GM19238 (cell line): ENCODE results near the gene FOXR1.
A peak's percentile ranks its signal among the peaks of the same experiment; 100 is the strongest.

Experiments
- DNase-seq: peaks from one replicate; pipeline ENCODE4 v3.0.0; 2011; ENCODE audit warnings: low spot score; ENCODE audit not compliant: insufficient read length

Gene FOXR1, protein sequence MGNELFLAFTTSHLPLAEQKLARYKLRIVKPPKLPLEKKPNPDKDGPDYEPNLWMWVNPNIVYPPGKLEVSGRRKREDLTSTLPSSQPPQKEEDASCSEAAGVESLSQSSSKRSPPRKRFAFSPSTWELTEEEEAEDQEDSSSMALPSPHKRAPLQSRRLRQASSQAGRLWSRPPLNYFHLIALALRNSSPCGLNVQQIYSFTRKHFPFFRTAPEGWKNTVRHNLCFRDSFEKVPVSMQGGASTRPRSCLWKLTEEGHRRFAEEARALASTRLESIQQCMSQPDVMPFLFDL

GRCh38 chr11:118971646-118972045, at the start of gene FOXR1:
Gene FOXR1 (plus strand): TSS chr11:118971761. CDS start chr11:118971932, 171 bp downstream.
- no peak for DNase-seq

- DNase-seq = no peak
These were observed 49.4 kb upstream of the FOXR1 start for GRCh38 chr11:118921929-118922744.

- no peak for DNase-seq
These were observed 48.6 kb upstream of the FOXR1 start for GRCh38 chr11:118922745-118923627.

DNA sequence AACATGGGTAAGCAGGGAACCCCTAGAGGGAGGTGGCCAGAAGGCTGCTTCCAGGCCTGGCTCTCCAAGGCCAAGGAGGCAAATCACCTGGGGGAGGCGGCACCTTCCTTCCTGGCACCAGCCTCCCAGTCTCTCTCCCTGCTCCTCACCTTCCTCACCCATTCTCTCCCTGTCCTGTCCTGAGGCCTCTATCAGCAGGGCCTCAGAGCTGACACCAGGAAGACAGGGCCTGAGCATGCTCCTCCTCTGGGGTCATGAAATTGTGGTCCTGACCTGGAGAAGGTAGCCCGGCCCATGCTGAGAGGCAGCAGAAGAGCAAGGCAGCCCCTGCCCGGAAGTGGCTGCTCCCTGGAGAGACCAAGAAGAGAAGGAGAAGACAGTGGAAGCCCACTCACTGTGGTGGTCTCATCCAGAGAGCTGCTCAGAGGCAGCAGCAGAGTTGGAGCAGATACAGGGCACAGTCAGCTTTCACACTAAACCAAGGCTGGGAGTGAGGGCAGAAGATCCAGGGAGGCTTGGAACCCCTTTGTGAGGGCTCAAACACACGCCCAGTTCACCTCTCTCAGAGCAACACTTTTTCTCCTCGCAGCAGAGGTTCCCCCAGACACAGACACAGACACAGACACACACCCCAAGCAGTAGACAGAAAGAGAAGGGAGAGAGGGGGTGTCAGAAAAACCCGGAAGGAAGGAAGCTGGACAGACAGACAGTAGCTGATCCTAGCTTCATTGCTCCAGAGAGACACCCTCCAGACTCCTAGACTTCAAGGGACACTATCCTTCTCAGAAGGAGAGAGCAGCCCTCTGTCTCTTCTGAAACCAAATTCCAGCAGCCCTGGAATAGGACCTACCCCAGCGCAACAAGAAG, 47.6 kb upstream of the FOXR1 start:
- no peak for DNase-seq

DNA sequence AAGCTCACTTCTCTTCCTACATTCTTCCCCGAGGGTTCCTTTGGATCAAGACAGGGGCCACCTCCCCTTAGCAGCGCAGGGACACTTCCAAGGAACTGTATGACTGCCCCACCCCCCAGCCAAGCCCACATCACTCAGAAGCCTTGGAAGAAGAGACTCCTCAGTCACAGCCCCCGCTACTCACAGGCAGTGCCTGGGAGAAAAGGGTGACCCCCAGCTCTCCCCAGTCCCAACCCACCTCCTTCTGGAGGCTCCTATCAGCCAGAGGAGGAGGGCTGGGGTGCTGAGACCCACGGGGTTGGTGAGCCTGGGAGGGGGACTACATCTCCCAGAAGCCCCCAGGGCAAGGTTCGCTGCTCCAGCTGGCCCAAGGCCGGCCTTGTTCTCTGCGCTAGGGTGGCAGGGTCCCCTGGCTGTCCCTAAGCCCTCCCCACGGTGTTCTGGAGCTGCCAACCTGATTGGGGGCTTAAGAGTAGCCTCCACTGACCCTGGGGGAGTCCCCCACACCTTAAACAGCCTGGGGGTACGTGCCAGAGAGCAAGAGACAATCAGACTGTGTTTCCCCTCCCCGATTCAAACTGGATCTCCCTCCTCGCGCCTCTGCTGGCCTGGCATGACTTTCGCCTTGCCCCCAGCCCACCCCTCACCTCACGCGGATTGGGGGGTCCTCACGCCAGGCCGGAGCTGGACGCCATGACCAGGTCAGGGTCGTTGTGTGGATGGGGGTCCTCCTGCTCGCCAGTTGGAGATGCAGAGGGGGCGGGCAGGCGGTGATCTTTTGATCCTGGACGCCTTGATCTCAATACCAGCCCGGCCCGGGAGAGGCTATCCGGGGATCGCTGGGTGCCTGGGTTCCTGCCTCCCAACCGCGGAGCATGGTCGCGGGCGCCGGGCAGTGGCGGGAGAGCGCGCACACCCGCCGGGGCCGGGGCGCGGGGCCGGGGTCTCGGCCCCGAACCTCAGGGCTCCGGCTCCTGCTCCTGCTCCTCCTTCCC, 46.7 kb upstream of the FOXR1 start:
- DNase-seq = peak; percentile 92

GRCh38 chr11:118927554-118928100, 43.9 kb upstream of the FOXR1 start:
- no peak for DNase-seq

DNA sequence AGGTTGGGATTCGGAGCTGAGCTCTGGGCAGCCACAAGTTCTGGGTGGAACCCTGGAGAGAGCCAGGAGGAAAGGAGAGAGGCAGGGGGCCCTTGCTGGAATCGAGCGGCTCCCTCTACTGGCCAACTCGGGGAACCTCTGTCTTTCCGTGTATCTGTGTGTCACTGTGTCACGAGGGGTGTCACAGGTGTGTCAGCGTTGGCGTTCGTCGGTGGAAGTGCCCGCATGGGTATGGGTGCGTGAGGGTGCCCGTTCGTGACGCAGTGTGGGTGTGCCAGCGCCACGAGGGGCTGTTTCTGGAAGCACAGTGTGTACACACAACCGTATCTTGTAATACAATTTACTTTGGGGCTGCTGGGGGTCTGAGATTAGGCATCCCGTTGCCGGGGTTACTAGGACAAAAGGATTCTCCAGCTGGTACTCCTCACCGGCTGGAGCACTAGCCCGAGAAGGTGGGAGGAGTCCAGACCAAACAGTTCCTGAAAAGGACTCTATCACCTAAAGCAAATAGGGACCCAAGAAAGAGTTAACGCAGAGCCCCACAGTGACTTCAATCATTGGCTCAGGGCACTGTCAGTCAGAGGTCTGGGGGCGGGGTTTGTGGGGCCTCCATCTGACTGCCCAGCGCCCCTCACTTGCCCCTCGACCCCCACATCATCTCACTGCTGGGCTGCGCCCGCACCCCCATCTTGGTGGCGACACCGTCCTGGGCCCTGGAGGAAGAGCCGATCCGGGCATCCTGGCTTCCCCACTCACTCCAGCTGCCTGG, 43.3 kb upstream of the FOXR1 start:
- peak; percentile 82 for DNase-seq

GRCh38 chr11:118928870-118929500, 42.6 kb upstream of the FOXR1 start:
- no peak for DNase-seq

DNA sequence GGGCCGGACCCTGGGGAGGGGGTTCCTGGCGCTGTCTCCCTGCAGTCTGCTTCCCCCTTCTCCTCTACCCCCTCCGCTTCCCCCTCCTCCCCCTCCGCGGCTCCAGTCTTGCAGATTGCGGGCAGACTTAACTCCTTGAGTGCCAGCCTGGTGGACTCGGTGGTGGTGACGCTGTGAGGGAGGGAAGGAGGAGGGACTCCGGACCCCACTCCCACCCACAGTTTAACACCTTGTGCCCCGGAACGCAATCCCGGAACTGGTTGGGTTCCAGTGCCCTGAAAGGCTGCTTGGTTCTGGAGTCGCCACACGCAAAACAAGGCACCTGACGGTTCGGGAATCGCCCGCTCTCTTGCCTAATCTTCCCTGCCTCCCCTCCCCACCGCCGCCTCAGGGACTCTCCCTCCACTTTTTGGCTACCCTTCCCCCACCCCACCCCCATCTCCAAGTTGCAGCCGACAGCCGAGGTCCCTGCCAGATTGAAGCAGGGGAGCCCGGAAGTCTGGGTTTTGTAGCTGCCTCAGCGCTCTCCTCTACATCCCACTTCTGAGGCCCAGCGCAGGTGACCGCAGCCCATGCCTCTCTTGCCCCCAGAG, 42.0 kb upstream of the FOXR1 start:
- DNase-seq = peak; percentile 46

DNA sequence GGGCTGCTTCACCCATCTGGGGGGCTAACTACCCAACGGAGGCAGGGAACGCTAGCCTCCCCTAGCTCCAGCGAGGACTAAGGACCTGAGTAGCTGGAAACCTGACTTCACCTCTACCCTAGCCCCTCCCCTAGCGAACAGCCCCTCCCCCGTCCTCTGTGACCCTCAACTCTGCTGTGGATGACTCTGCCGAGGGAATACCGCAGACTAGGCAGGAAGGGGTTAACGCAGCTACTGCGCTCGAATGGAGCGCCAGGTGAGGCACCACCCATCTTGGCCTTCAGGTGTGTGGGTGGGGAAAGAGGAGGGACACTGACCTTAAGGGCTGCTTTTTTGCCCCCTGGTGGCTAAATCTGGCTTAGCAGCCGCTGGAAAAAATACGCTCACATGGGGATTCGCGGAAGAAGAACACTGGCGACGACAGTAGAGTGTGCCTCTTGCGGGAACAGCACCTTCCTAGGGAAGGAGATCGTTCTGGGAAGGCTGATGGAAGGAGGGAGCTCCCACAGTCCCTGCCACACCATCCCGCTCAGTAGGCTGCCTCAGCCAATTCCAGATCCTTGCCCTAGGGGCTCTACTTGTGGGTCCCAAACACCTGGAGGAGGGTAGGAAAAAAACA, 41.4 kb upstream of the FOXR1 start:
- DNase-seq = peak; percentile 71

DNA sequence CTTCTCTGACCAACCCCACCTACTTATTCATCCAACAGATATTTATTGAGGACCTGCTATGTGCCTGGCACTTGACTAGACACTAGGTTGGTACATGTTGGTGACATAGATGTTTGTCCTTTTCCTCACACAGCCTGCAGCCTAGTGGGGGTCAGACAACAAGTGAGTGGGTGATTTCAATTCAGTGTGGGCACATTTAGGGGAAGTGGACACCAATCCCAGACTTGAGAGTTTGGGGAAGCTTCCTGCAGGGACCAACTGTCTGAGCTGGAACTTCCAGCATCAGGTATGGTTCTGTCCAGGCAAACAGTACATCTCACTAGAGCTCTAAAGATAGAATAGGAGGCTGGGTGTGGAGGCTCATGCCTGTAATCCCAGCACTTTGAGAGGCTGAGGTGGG, 40.0 kb upstream of the FOXR1 start:
- no peak for DNase-seq

DNA sequence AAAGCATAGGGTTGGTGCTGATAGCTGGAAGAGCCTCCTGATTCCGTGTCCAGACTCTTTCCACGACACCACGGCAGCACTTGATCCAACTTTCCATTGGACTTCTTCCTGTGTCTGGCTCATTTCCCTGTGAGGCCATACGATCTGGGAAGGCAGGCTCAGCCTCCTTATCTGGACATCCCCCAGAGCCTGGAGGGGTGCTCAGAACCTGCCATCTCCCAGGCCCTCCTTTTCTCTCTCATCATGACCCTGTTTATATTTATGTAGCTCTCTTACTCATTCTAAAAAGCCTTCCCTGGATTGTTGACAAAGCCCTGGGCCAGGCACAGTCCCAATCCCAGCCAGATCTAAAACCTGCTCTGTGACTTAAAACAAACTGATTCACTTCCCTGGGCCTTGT, 38.1 kb upstream of the FOXR1 start:
- DNase-seq = no peak

GRCh38 chr11:118935376-118935775, 36.2 kb upstream of the FOXR1 start:
- DNase-seq = no peak

GRCh38 chr11:118938491-118939403, 32.8 kb upstream of the FOXR1 start:
- no peak for DNase-seq

DNA sequence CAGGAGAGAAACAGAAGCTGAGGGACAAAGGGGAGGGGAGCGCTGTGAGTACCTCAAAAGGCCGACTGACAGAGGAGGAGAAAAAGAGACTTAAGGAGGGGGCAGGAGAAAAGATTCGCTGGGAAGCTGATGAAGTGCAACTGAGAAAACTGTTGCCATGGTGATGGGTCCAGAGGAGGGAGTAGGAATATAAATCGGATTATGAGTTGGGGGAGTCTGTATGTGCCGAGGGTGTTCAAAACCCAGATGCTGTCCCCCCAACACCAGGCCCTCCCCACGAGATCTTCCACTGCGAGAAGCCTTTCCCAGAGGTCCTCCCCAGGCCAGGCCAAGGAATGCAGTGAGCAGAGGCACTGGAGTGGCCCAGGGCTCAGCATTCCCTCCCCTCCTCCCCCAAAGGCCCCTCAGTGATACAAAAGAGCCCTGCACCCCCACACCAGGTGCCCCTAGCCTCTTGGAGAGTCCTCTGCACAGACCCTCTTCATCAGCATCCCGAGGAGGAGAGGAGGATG, 32.1 kb upstream of the FOXR1 start:
- no peak for DNase-seq
